HepG2 (cell line): Measurements from ENCODE around the gene SLC12A3. TPM values are rescaled to one million over a fixed set of nuclear protein-coding genes. Genes with fewer than 3 reads are reported as not detected.

Experiments used
- ATAC-seq: fragments of 200-7000 bp; cut with Tn5 transposase; 3 replicates; pipeline ENCODE4 v1.9.1; 2020; ENCODE audit warnings: mild to moderate bottlenecking, moderate library complexity
- BruUV-seq: library from RNA; stranded (reverse); fragments of 400-500 nt; replicated peaks from 2 replicates; lab custom pipeline; 2021; lab: Mats Ljungman, UMichigan
- CTCF ChIA-PET: fragments of 300-600 bp; formaldehyde crosslinking; extraction: SDS; loops from one replicate; lab custom pipeline; 2021; ENCODE audit warnings: low total read pairs, inconsistent platforms, low intra/inter-chr PET ratio; lab: Yijun Ruan, JAX
- POLR2A ChIA-PET: fragments of 350-600 bp; sonication (Branson Sonifier 250); formaldehyde crosslinking; loops from one replicate; lab custom pipeline; 2020; ENCODE audit warnings: antibody characterized with exemption, inconsistent platforms; lab: Yijun Ruan, JAX
- DNase-seq: peaks from one replicate; pipeline ENCODE4 v3.0.0-alpha.2; 2015; ENCODE audit warnings: low spot score
- FAIRE-seq: peaks from 3 replicates; lab custom pipeline; 2011; peaks lifted over from hg19 to GRCh38; lab: Jason Lieb, UNC
- H2AFZ ChIP-seq: one replicate; pipeline ENCODE4 v1.6.1; 2011; ENCODE audit warnings: low read length, inconsistent platforms
- H3K27ac ChIP-seq: fragments of 300-600 bp; 3 replicates; pipeline ENCODE4 v1.8.0; 2011; ENCODE audit warnings: mixed run types, mild to moderate bottlenecking, mixed read lengths, low read length, inconsistent platforms; ENCODE audit not compliant: insufficient read depth; ENCODE audit errors: extremely low read length
- H3K27me3 ChIP-seq, 2 experiments: fragments of 200-600 bp in 1 of 2; 2 replicates in 1 of 2; 3 replicates in 1 of 2; pipeline versions ENCODE4 v1.6.0 to v1.8.0; 2011; ENCODE audit warnings: low read length in 2 of 2, mild to moderate bottlenecking in 2 of 2, moderate library complexity in 2 of 2, inconsistent platforms in 1 of 2; ENCODE audit not compliant: insufficient read depth in 2 of 2, control insufficient read depth in 1 of 2
- H3K36me3 ChIP-seq, 2 experiments: fragments of 200-600 bp in 1 of 2; replicated peaks in 1 of 2; 2 replicates in 1 of 2; 3 replicates in 1 of 2; pipeline versions ENCODE4 v1.5.1 to v1.8.0; 2011; ENCODE audit warnings: low read length in 2 of 2, inconsistent platforms in 1 of 2; ENCODE audit not compliant: insufficient read depth in 2 of 2, control insufficient read depth in 1 of 2
- H3K4me1 ChIP-seq: 2 replicates; pipeline ENCODE4 v1.5.1; 2012; ENCODE audit warnings: low read length, inconsistent platforms; ENCODE audit not compliant: insufficient read depth
- H3K4me2 ChIP-seq: 2 replicates; pipeline ENCODE4 v1.6.0; 2011; ENCODE audit warnings: low read depth, low read length, inconsistent platforms
- H3K4me3 ChIP-seq, 3 experiments: fragments of 200-600 bp in 1 of 3; sonication (generic), shearing (Covaris generic) in 1 of 3; replicated peaks in 1 of 3; 2 replicates each; pipeline ENCODE4 v1.5.1; 2011 to 2016; ENCODE audit warnings: low read length in 3 of 3, inconsistent platforms in 2 of 3, low read depth in 2 of 3, mild to moderate bottlenecking in 2 of 3, control low read depth in 1 of 3, mixed read lengths in 1 of 3; ENCODE audit not compliant: insufficient read depth in 1 of 3
- H3K79me2 ChIP-seq: one replicate; pipeline ENCODE4 v1.6.1; 2011; ENCODE audit warnings: low read length, inconsistent platforms; ENCODE audit not compliant: insufficient read depth
- H3K9ac ChIP-seq: 2 replicates; pipeline ENCODE4 v1.6.0; 2011; ENCODE audit warnings: mild to moderate bottlenecking, low read depth, low read length, inconsistent platforms; ENCODE audit not compliant: insufficient read depth
- H3K9me3 ChIP-seq: 2 replicates; pipeline ENCODE4 v1.5.1; 2012; ENCODE audit warnings: mild to moderate bottlenecking, low read length
- H4K20me1 ChIP-seq: 2 replicates; pipeline ENCODE4 v1.6.0; 2011; ENCODE audit warnings: inconsistent platforms, mild to moderate bottlenecking, low read length, moderate library complexity; ENCODE audit not compliant: insufficient read depth
- AKNA ChIP-seq: sonication (generic); formaldehyde crosslinking; IDR thresholded peaks from 2 replicates; pipeline ENCODE4 v1.4.0; 2020; ENCODE audit warnings: missing genetic modification reagents, borderline replicate concordance
- HIVEP1 ChIP-seq: sonication (generic); formaldehyde crosslinking; IDR thresholded peaks from 2 replicates; pipeline ENCODE4 v1.4.0; 2020; ENCODE audit warnings: mild to moderate bottlenecking, missing genetic modification reagents
- LCORL ChIP-seq, 2 experiments: fragments of 450-650 bp in 1 of 2; sonication (generic) in 1 of 2; formaldehyde crosslinking in 1 of 2; IDR thresholded peaks; 2 replicates each; pipeline versions ENCODE4 v1.5.0 to v1.6.1; 2017 to 2020; ENCODE audit warnings: antibody characterized with exemption in 1 of 2, missing genetic modification reagents in 1 of 2
- MED1 ChIP-seq: sonication (generic); formaldehyde crosslinking; IDR thresholded peaks from 2 replicates; pipeline ENCODE4 v1.4.0; 2020; ENCODE audit warnings: missing genetic modification reagents
- NRL ChIP-seq: sonication (generic); formaldehyde crosslinking; IDR thresholded peaks from 2 replicates; pipeline ENCODE4 v1.5.0; 2020; ENCODE audit warnings: missing genetic modification reagents, mild to moderate bottlenecking, moderate library complexity, borderline replicate concordance
- PHF20 ChIP-seq: sonication (generic); formaldehyde crosslinking; IDR thresholded peaks from 2 replicates; pipeline ENCODE4 v1.5.0; 2020; ENCODE audit warnings: mild to moderate bottlenecking, missing genetic modification reagents
- TGIF2 ChIP-seq: IDR thresholded peaks from 2 replicates; pipeline ENCODE4 v1.6.1; 2016; ENCODE audit warnings: control low read depth, missing compliant biosample characterization
- ZBTB10 ChIP-seq: sonication (generic); formaldehyde crosslinking; IDR thresholded peaks from 2 replicates; pipeline ENCODE4 v1.4.0; 2020; ENCODE audit warnings: missing genetic modification reagents, borderline replicate concordance
- ZNF12 ChIP-seq: sonication (generic); formaldehyde crosslinking; IDR thresholded peaks from 2 replicates; pipeline ENCODE4 v1.5.0; 2020; ENCODE audit warnings: missing genetic modification reagents
- WGBS: methylation state at CpG from one replicate; pipeline ENCODE4 v1.1.6; 2017; ENCODE audit warnings: low lambda C conversion rate; 5-methylcytosine and 5-hydroxymethylcytosine counted together
- in situ Hi-C: cut with HindIII; loops from 2 replicates; pipeline ENCODE4 v1.10.0; 2017; ENCODE audit warnings: low pct_unique_long_range_greater_than_20kb; ENCODE audit not compliant: extremely low pct_ligation_motif_present
- intact Hi-C: fragments of 100-400 bp; cut with micrococcal nuclease; formaldehyde crosslinking; loops from one replicate; pipeline ENCODE4 v1.10.0; 2022; ENCODE audit not compliant: unreplicated experiment
- polyA plus RNA-seq, 8 experiments: library from polyadenylated mRNA; depleted of rRNA in 3 of 8; stranded (reverse) in 7 of 8; unstranded in 1 of 8; fragments of >200 nt; fragmentation: Illumina TruSeq in 4 of 8; extraction: Trizol in 4 of 8; gene quantifications; 2 replicates each; pipeline versions ENCODE4 v1.2.1 to v1.2.3, GENCODE V29; 2011 to 2016; ENCODE audit warnings: low read depth in 4 of 8, missing spikeins in 1 of 8, mixed read lengths in 1 of 8; ENCODE audit not compliant: insufficient read depth in 1 of 8
- total RNA-seq, 5 experiments: library from RNA; depleted of rRNA; stranded (reverse); fragments of >200 nt; fragmentation: Illumina TruSeq; extraction: Trizol; gene quantifications; 2 replicates each; pipeline ENCODE4 v1.2.3, GENCODE V29; 2016; ENCODE audit warnings: low read depth in 1 of 5

The SLC12A3 gene
- total and polyA plus RNA-seq, 2 of the 13 experiments (the other 11 are each of a cell fraction or from before 2014, with no cell fraction given) = 6.2 TPM; not detected in 1

- peak overlapping the region; percentile 97 for H3K4me2 ChIP-seq
- peak; percentile 67 for DNase-seq
- no TSS peak for BruUV-seq
- H4K20me1 ChIP-seq = no peaks in the 10 kb centered on the region
- peak; percentile 71 for ATAC-seq
- ChIA-PET POLR2A (interaction anchor here (1.0 to 4.3 kb wide), 3 partner anchors 10 to 72 kb away, joined by 3 to 28 read pairs (median 3); no protein-coding TSS in a partner anchor), CTCF (no interaction called here)
- peak overlapping the region; percentile 34 for H3K27ac ChIP-seq
- intact Hi-C loops (loop anchor here (5.0 to 10.0 kb wide), 2 partner anchors 188 to 256 kb away; partner anchors contain the start of gene MT2A), in situ Hi-C loops (no loop called here)
- H2AFZ ChIP-seq = peak overlapping the region; percentile 7
- peak overlapping the region; percentile 33 to 62 (median 44) for H3K4me3 ChIP-seq
- peak; percentile 64 for FAIRE-seq
- H3K36me3 ChIP-seq = no peaks in the 10 kb centered on the region
- H3K4me1 ChIP-seq = peaks cover 87% of the 10 kb centered on the region
- no peaks in the 10 kb centered on the region for H3K9me3 ChIP-seq
- peak overlapping the region; percentile 46; the same call in 1 of the 2 replicates for H3K9ac ChIP-seq
- H3K27me3 ChIP-seq = no peaks in the 10 kb centered on the region
- WGBS = 8% methylated on average over 9 of the region's 9 CpGs
- no peaks in the 10 kb centered on the region for H3K79me2 ChIP-seq
- TF ChIP-seq ZNF12 (no peak), TGIF2 (peak; percentile 82; the same call in 1 of the 2 replicates), MED1 (CRISPR knock-in tag) (peak; percentile 34; the same call in 1 of the 2 replicates), LCORL (IDR thresholded peaks at IDR 0.05) (no peak), LCORL (CRISPR knock-in tag; IDR thresholded peaks at IDR 0.05) (peak; percentile 85), AKNA (CRISPR knock-in tag) (0 out of 2 replicates have a peak, but pooled peaks have one; percentile 57), HIVEP1 (no peak; the same call in 1 of the 2 replicates), ZBTB10 (CRISPR knock-in tag) (peak; percentile 72; the same call in 1 of the 2 replicates), NRL (CRISPR knock-in tag) (0 out of 2 replicates have a peak, but pooled peaks have one; percentile 34), PHF20 (CRISPR knock-in tag) (peak; percentile 22; the same call in 1 of the 2 replicates)
Observed at GRCh38 chr16:56860226-56861020, 4.6 kb upstream of the SLC12A3 start.
